HG02938 (cell line): ENCODE results near the gene AKAP13.
A peak's percentile ranks its signal among the peaks of the same experiment; 100 is the strongest.
"Not testable (repeated sequence)": the region's sequence is repeated elsewhere in the genome, so short reads cannot be mapped to it uniquely, and the experiment has no call there.

Experiments
- ATAC-seq: cut with Tn5 transposase; IDR thresholded peaks from one replicate; pipeline ENCODE4 v1.9.1; 2021; ENCODE audit warnings: mild to moderate bottlenecking, moderate library complexity; ENCODE audit not compliant: unreplicated experiment

AKAP13 gene

GRCh38 chr15:85520650-85521049 lies 140.2 kb downstream of the AKAP13 start:
- ATAC-seq = no peak

- no peak for ATAC-seq
These were observed 143.1 kb downstream of the AKAP13 start for GRCh38 chr15:85523530-85523929.

- no peak for ATAC-seq
These were observed 145.4 kb downstream of the AKAP13 start for GRCh38 chr15:85525755-85526154.

GRCh38 chr15:85527895-85528294 lies 147.5 kb downstream of the AKAP13 start:
- ATAC-seq = no peak

GRCh38 chr15:85530079-85530478 lies 149.7 kb downstream of the AKAP13 start:
- ATAC-seq = no peak

- ATAC-seq = no peak
These were observed 150.7 kb downstream of the AKAP13 start for GRCh38 chr15:85531083-85531482.

- ATAC-seq = no peak
These were observed 152.3 kb downstream of the AKAP13 start for GRCh38 chr15:85532689-85533088.

GRCh38 chr15:85534031-85534430 lies 153.6 kb downstream of the AKAP13 start:
- ATAC-seq = peak; percentile 78

GRCh38 chr15:85535533-85536330 lies 155.3 kb downstream of the AKAP13 start:
- ATAC-seq = not testable (repeated sequence)

- no peak for ATAC-seq
These were observed 155.9 kb downstream of the AKAP13 start for GRCh38 chr15:85536341-85536740.

GRCh38 chr15:85539491-85539890 lies 159.1 kb downstream of the AKAP13 start:
- no peak for ATAC-seq

GRCh38 chr15:85540085-85540797 lies 159.8 kb downstream of the AKAP13 start:
- no peak for ATAC-seq

GRCh38 chr15:85541744-85542143 lies 161.3 kb downstream of the AKAP13 start:
- peak; percentile 84 for ATAC-seq

- no peak for ATAC-seq
These were observed 162.1 kb downstream of the AKAP13 start for GRCh38 chr15:85542488-85542887.

- ATAC-seq = no peak
These were observed 162.5 kb downstream of the AKAP13 start for GRCh38 chr15:85542895-85543331.

- ATAC-seq = no peak
These were observed 163.3 kb downstream of the AKAP13 start for GRCh38 chr15:85543741-85544155.

GRCh38 chr15:85545185-85545584 lies 164.8 kb downstream of the AKAP13 start:
- ATAC-seq = no peak

- ATAC-seq = no peak
These were observed 165.3 kb downstream of the AKAP13 start for GRCh38 chr15:85545752-85546151.

GRCh38 chr15:85547386-85547785 lies 167.0 kb downstream of the AKAP13 start:
- no peak for ATAC-seq

- no peak for ATAC-seq
These were observed 169.9 kb downstream of the AKAP13 start for GRCh38 chr15:85550283-85550682.

GRCh38 chr15:85551221-85551832 lies 170.9 kb downstream of the AKAP13 start:
- no peak for ATAC-seq
